Heart left ventricle (tissue), 13 donors: ENCODE results near the gene SLC6A7.

Experiments
- POLR2A ChIP-seq, 2 donors: fragments of 450-650 bp; IDR thresholded peaks; one replicate each; pipeline ENCODE4 v1.6.1; 2017; ENCODE audit warnings: antibody characterized with exemption in 2 of 2, mild to moderate bottlenecking in 2 of 2, moderate library complexity in 2 of 2
- TF ChIP-seq, protein P1 (sequence below), 12 donors: fragments of 200-600 bp; sonication (generic) in 4 of 12; IDR thresholded peaks; one replicate each; pipeline versions ENCODE4 v1.5.0 to v1.8.0; 2018 to 2022; ENCODE audit warnings: antibody characterized with exemption in 12 of 12, mild to moderate bottlenecking in 5 of 12
- donor health status: ischemic (EF 13 %, LVEDD 7.1; RV severe dilation, severe dysfunction).
- donor health status: DM: no; HTN: yes; CAD: no.
- donor health status: DM: no; HTN: no; CAD: no.
- donor health status: ischemic (EF 25% LVEDD 6.9; RV normal size, moderate dysfunction).
- donor health status: ischemic (EF 25% LVEDD 5.7; RV mildly dilated, moderate dysfunction).
- donor health status: ischemic (EF 35%, LVEDD 5.7; RV mildly dilated, moderate dysfunction).
- donor health status: nonischemic (EF 11% LVEDD 7.7; RV severe dilation, severe dysfunction).
- donor health status: DM: yes; HTN: yes; CAD: no.
- donor health status: PGD.
- donor health status: ischemic (EF 29% LVEDD 5.4; RV normal size, mild dysfunction).
- donor health status: nonischemic (EF 23%, LVEDD 6.1; RV moderate dilation, normal function).

DNA sequence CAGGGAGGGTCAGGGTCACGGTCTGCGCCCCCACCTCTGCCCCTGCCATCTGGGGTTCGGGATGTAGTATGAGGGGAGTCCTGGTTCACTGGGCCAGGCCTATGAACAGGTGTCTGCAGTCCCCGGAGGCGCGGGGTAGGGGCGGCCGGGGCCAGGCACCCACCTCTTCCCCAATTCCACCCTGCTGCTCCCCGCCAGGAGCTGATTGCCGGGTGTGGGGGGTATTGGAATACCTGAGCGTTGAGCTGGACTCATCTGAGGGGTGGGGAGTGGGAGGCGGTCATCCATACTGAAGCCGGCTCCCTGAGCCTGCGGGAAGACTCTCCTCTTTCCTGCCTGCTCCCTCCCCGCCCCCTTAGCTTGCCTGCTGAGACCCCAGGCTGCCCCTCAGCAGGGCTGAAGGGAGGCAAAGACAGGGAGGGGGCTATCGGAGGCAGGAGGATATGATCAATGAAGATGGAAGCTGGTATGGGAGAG, 679 bp downstream of the SLC6A7 start:
- no peak for TF ChIP-seq POLR2A (IDR thresholded peaks at IDR 0.05)
- TF ChIP-seq, protein P1, sequence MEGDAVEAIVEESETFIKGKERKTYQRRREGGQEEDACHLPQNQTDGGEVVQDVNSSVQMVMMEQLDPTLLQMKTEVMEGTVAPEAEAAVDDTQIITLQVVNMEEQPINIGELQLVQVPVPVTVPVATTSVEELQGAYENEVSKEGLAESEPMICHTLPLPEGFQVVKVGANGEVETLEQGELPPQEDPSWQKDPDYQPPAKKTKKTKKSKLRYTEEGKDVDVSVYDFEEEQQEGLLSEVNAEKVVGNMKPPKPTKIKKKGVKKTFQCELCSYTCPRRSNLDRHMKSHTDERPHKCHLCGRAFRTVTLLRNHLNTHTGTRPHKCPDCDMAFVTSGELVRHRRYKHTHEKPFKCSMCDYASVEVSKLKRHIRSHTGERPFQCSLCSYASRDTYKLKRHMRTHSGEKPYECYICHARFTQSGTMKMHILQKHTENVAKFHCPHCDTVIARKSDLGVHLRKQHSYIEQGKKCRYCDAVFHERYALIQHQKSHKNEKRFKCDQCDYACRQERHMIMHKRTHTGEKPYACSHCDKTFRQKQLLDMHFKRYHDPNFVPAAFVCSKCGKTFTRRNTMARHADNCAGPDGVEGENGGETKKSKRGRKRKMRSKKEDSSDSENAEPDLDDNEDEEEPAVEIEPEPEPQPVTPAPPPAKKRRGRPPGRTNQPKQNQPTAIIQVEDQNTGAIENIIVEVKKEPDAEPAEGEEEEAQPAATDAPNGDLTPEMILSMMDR (IDR thresholded peaks at IDR 0.05): no peak
